Forelimb muscle (tissue), 1 donor: ENCODE measurements around the gene CDH8. TPM values are rescaled to one million over a fixed set of nuclear protein-coding genes. Genes with fewer than 3 reads are reported as not detected.

Source experiments
- DNase-seq: peaks from one replicate; pipeline ENCODE4 v3.0.0-alpha.2; 2013; ENCODE audit warnings: low read depth
- polyA plus RNA-seq: library from polyadenylated mRNA; unstranded; fragments of 120-200 nt; gene quantifications from one replicate; pipeline ENCODE4 v1.2.1, GENCODE V29; 2013; ENCODE audit not compliant: insufficient read length

Gene CDH8, protein sequence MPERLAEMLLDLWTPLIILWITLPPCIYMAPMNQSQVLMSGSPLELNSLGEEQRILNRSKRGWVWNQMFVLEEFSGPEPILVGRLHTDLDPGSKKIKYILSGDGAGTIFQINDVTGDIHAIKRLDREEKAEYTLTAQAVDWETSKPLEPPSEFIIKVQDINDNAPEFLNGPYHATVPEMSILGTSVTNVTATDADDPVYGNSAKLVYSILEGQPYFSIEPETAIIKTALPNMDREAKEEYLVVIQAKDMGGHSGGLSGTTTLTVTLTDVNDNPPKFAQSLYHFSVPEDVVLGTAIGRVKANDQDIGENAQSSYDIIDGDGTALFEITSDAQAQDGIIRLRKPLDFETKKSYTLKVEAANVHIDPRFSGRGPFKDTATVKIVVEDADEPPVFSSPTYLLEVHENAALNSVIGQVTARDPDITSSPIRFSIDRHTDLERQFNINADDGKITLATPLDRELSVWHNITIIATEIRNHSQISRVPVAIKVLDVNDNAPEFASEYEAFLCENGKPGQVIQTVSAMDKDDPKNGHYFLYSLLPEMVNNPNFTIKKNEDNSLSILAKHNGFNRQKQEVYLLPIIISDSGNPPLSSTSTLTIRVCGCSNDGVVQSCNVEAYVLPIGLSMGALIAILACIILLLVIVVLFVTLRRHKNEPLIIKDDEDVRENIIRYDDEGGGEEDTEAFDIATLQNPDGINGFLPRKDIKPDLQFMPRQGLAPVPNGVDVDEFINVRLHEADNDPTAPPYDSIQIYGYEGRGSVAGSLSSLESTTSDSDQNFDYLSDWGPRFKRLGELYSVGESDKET
- polyA plus RNA-seq: 1.4 TPM

GRCh38 chr16:62036101-62036801 lies at the start of gene CDH8:
Gene CDH8, minus strand, starts transcription at chr16:62036438. Its CDS starts 15,035 bp downstream, at chr16:62021403.
- no peak for DNase-seq

DNA sequence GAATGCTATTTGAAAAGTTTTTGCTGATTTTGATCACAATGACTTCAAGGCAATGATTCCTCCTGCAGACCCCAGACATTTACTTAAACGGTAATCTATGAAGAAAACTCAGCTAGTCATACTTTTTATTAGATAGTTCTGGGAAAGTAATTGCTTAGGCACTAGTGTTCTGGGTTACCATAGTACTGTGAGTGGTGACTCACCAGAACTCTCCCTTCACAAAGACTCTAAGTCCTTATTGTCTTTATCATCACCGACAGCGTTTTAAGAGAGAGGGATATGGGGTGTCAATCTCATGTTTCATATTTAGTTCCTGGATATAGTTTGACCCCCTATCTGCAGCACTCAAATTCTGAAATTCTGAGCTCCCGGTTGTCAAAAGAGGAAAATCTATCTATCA lies 43.0 kb upstream of the CDH8 start:
- DNase-seq: no peak

DNA sequence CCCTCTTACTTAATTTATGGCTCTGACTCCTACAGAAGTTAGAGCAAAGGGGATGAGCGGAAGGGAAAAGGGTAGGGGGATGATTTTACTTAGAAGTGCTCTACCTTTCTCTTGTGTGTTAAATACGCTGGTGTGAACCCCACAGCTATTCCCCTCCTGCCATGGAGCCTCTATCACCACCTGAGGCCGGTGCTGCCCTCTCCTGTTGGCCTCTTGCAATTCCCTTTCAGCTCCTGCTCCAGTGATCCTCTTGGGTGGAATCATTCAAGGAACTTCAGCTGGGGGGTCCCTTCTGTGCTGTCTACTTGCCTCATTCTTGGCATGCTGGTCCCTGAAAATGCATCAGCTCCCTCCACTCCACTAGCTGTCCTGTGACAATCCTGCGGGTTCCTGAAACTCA lies 41.8 kb upstream of the CDH8 start:
- DNase-seq: no peak

DNA sequence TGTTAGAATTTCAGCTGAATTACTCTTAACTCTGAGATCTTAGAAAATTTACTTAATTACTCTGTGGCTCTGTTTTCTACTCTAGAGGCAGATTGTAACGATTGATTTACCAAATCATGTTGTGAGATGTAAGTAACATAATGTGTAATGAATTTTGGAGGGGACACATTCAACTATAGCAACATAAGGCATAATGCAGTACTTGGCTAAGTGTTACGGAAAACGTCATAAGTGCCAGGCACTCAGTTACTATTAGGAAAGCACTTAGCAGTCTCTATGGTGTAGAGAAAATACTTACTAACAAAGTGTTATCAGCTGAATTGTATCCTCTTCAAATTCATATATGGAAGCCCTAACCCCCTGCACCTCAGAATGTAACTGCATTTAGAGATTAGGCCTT lies 40.6 kb upstream of the CDH8 start:
- no peak for DNase-seq

DNA sequence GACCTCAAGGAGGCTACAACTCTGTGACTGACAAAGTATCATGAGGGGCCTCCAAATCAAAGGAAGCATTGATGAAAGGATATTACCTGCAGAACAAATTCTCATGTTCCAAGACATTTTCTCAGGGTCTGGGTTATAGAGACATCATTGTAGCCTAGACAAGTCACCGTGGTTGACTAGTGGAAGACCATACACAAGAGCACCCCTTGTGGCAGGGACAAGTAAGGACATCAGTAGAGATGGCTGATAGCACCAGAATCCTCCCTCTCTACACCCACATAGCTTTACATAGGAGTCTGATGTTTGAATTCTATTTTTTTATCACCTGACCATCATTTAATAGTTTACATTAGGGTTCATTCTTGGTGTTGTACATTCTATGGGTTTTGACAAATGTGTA lies 32.5 kb upstream of the CDH8 start:
- DNase-seq: no peak

GRCh38 chr16:62067981-62068380 lies 31.7 kb upstream of the CDH8 start:
- DNase-seq: no peak

DNA sequence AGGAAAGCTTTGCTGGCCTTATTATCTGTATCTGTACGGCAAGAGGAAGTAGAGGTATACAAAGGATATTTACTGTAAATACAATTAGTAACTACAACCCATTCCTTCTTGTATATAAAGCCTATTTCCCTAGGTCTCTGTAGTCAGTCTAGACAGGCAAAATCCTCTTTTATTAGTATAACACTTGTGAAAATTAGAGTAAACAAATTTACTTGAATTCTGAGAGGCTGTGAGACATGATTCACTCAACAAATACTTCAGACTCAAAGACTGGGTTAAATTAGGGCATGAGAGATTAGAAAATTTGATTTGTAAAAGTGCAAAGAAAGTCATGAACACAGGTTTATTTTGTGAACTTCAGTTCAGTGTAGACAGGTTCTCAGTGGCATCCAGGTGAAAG lies 30.9 kb upstream of the CDH8 start:
- no peak for DNase-seq

DNA sequence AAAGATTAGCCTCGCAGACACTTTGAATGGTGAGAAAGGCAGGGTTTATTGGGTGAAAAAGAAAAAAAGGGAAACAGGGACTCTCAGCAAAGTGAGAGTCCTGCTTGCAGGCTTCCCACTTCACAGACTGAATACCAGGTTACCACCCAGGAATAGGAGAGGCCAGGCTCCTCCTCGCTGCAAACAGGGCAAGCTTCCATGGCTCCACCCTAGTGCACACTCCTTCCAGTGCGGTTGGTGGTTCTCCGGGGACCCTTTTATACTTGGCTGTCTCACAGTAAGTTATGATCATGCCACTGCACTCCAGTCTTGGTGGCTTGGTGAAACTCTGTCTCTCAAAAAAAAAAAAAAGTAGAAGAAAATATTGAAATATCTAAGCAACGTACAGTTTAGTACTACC lies 30.5 kb upstream of the CDH8 start:
- DNase-seq: no peak

GRCh38 chr16:62064173-62064572 lies 27.9 kb upstream of the CDH8 start:
- no peak for DNase-seq

DNA sequence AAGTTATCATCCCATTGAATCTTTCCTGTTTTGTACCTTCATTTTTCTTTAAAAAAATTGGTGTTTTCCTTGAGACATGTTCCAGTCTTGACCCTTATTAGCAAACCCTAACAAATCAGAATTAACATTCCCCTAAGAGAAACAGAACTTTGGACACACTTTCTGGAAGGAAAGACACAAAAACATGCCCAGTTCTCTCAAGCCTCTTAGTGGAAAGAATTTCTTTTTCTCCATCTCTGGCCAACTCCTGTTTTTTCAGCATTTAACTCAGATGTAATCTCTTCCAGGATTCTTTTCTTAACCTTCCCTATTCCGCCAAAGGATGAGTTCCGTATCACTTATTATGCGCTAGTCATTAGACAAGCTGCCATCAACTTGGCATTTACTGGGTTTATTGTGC lies 23.9 kb upstream of the CDH8 start:
- DNase-seq: peak; percentile 48

DNA sequence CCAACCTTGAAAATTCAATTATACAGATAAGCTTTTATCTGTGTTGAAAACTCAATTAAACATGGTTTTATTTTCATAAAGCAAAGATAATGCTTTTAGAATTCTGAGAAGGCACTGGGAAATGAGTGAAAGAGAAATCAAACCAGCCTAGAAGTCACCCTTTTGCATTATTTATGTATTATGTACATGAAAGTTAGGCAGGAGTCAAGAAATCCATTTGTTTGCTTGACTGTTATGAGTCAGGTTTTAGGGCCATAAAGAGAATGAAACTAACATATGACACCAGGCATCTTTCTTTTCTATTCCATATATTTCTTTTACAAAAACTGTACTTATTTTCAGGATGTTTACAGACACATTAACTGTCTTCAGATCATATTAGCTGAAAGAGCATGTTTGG lies 23.3 kb upstream of the CDH8 start:
- no peak for DNase-seq

DNA sequence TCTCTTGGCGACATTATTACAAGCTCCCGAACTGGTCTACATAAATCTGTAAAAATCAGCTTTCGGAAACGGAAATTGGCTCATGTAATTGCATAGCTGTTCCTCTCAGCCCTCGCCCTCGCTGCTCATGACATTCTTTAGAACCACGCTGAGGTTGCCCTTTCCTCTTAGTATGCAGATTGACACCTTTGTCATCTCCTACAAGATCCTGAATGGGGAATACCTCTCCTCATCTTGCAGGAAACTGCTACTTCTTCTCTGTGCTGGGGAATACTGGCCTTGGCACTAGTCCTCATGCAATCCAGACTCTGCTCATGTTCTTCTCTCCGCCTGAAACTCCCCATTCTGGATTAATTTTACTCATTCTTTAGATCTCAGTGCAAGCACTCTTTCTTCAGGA lies 22.2 kb upstream of the CDH8 start:
- no peak for DNase-seq

- no peak for DNase-seq
These were observed 15.7 kb upstream of the CDH8 start for GRCh38 chr16:62051942-62052341.

- DNase-seq: no peak
These were observed 14.6 kb upstream of the CDH8 start for GRCh38 chr16:62050793-62051192.

GRCh38 chr16:62046801-62047200 lies 10.6 kb upstream of the CDH8 start:
- DNase-seq: no peak

DNA sequence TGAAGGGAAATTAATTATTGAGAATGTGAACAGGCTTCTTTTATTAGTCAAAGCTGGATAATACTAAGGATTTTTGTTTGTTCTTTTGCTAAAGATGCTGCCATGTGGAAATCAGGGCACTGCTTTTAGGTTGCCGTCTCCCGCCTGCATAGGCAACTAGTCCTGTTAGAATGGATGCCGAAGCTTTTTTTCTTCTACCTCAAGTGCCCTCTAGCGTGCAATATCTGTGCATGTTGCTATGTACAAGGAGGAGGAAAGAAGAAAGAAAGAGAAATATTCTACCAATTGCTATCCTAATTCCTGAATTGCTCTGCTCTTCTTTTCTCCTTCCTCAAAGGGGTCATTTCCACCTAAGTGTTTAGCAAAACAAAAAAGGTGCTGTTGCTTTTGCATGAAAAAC lies 5.2 kb upstream of the CDH8 start:
- no peak for DNase-seq

DNA sequence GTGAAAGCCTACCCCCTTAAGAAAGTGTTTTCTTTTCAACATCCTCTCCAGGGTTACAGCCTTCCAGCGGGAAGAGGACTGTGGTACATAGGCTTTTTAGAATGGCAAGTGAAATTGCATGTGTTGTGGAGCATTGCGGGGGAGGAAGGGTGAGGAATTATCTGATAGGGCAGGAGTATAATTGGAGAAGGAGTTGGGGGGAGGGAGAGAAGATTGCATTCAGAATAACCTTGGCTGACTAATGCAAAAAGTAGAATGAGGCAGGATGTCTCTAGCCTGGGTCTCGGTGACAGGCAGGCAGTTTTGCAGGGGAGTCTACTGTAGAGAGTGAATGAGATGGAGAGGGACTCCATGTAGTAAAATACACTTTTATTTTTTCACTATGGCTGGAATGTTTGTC lies 2.4 kb upstream of the CDH8 start:
- DNase-seq: no peak

GRCh38 chr16:62038225-62038624 lies 2.0 kb upstream of the CDH8 start:
- no peak for DNase-seq

GRCh38 chr16:62036802-62037135 lies 531 bp upstream of the CDH8 start:
- DNase-seq: no peak

GRCh38 chr16:62035115-62036092 lies 834 bp downstream of the CDH8 start:
- no peak for DNase-seq
